Ovary (tissue), 9 donors: ENCODE data around the gene FGD5. TPM values are rescaled to one million over a fixed set of nuclear protein-coding genes. Genes with fewer than 3 reads are reported as not detected.

Source experiments
- DNase-seq, 5 donors: peaks; one replicate each; pipeline ENCODE4 v3.0.0-alpha.2; 2019 to 2020
- H3K27ac ChIP-seq, 2 donors: fragments of 200-600 bp; one replicate each; pipeline versions ENCODE4 v1.5.1 to v1.8.0; 2019 to 2022
- H3K27me3 ChIP-seq: fragments of 200-600 bp; one replicate; pipeline ENCODE4 v1.8.0; 2022
- H3K36me3 ChIP-seq: fragments of 200-600 bp; sonication (generic); one replicate; pipeline ENCODE4 v1.5.1; 2019
- H3K4me1 ChIP-seq: one replicate; pipeline ENCODE4 v1.8.1; 2013; ENCODE audit warnings: mild to moderate bottlenecking, moderate library complexity; ENCODE audit not compliant: insufficient read depth
- H3K4me3 ChIP-seq: fragments of 200-600 bp; sonication (generic); one replicate; pipeline ENCODE4 v1.5.1; 2017
- H3K9me3 ChIP-seq, 2 donors: fragments of 200-600 bp in 1 of 2; sonication (generic) in 1 of 2; one replicate each; pipeline versions ENCODE4 v1.5.1 to v1.8.1; 2013 to 2019; ENCODE audit warnings: mild to moderate bottlenecking in 1 of 2, moderate library complexity in 1 of 2
- EP300 ChIP-seq: sonication (generic); formaldehyde crosslinking; IDR thresholded peaks from one replicate; pipeline ENCODE4 v1.6.1; 2017; ENCODE audit warnings: antibody characterized with exemption
- POLR2A ChIP-seq: fragments of 450-650 bp; IDR thresholded peaks from one replicate; pipeline ENCODE4 v1.6.1; 2017; ENCODE audit warnings: antibody characterized with exemption, mild to moderate bottlenecking, moderate library complexity
- WGBS, 3 donors: extraction: QIAGEN DNeasy Blood & Tissue Kit in 1 of 3; methylation state at CpG; one replicate each; pipeline versions ENCODE4 v1.1.5 to v1.1.7; 2013 to 2017; 5-methylcytosine and 5-hydroxymethylcytosine counted together
- intact Hi-C, 4 donors: fragments of 100-400 bp; cut with DNase I; formaldehyde crosslinking; loops; one replicate each; pipeline versions ENCODE4 v1.11.0 to v1.15.1; 2022 to 2023
- polyA plus RNA-seq, 2 donors: library from polyadenylated mRNA; stranded (reverse); fragments of 200-250 nt in 1 of 2; fragments of 350-450 nt in 1 of 2; fragmentation: Illumina TruSeq in 1 of 2; extraction: RNeasy Lipid Tissue Mini Kit (QIAGEN cat#74804) in 1 of 2; gene quantifications; one replicate each; pipeline ENCODE4 v1.2.3, GENCODE V29; 2013 to 2014
- total RNA-seq, 7 donors: library from RNA; depleted of rRNA in 2 of 7; stranded (reverse); fragments of >200 nt in 2 of 7; fragmentation: NEBNext Ultra II Directional in 3 of 7; extraction: Animal tissue kit (Norgen Biotek cat#: 25700) in 3 of 7; gene quantifications; one replicate each; pipeline versions ENCODE4 v1.1.0 to v1.2.4, GENCODE V29; 2016 to 2023
- TF ChIP-seq, protein P1 (sequence below), 3 donors: fragments of 450-650 bp in 2 of 3; fragments of 200-600 bp in 1 of 3; IDR thresholded peaks; one replicate each; pipeline versions ENCODE4 v1.5.1 to v1.8.0; 2016 to 2022; ENCODE audit warnings: antibody characterized with exemption in 3 of 3, mild to moderate bottlenecking in 1 of 3
- donor health status: DM: no; HTN: no; CAD: no; lungs with moderate emphysema.
- donor health status: DM: no; HTN: no; CAD: no.
- donor health status: Bipolar disorder and iron deficiency.
- donor health status: DM: yes; HTN: yes; CAD: no.
- donor health status: DM: no; HTN: no; CAD: no.
- donor health status: DM: yes; HTN: yes; CAD: no.

The FGD5 gene
- total and polyA plus RNA-seq, 9 donors: 5.1 to 38.3 (median 13.0) TPM

- no peak for TF ChIP-seq EP300
- no peak for TF ChIP-seq POLR2A
- TF ChIP-seq, protein P1, sequence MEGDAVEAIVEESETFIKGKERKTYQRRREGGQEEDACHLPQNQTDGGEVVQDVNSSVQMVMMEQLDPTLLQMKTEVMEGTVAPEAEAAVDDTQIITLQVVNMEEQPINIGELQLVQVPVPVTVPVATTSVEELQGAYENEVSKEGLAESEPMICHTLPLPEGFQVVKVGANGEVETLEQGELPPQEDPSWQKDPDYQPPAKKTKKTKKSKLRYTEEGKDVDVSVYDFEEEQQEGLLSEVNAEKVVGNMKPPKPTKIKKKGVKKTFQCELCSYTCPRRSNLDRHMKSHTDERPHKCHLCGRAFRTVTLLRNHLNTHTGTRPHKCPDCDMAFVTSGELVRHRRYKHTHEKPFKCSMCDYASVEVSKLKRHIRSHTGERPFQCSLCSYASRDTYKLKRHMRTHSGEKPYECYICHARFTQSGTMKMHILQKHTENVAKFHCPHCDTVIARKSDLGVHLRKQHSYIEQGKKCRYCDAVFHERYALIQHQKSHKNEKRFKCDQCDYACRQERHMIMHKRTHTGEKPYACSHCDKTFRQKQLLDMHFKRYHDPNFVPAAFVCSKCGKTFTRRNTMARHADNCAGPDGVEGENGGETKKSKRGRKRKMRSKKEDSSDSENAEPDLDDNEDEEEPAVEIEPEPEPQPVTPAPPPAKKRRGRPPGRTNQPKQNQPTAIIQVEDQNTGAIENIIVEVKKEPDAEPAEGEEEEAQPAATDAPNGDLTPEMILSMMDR (IDR thresholded peaks at IDR 0.05): no peak
- H3K27ac ChIP-seq: no peak overlapping the region
- peaks cover 7% of the 10 kb centered on the region for H3K4me1 ChIP-seq
- intact Hi-C loops: no loop called here
- no peaks in the 10 kb centered on the region for H3K9me3 ChIP-seq
- no peaks in the 10 kb centered on the region for H3K36me3 ChIP-seq
- WGBS, 3 donors: 72 to 78% (median 77%) methylated on average over 2 of the region's 2 CpGs
- no peaks in the 10 kb centered on the region for H3K27me3 ChIP-seq
- H3K4me3 ChIP-seq: no peak overlapping the region
- no peak for DNase-seq
Observed at GRCh38 chr3:14824646-14825045, 5.9 kb downstream of the FGD5 start.

GRCh38 chr3:14826069-14826468 lies 7.3 kb downstream of the FGD5 start:
- no peak for DNase-seq
- H3K27ac ChIP-seq: no peak overlapping the region
- intact Hi-C loops: no loop called here
- peaks cover 7% of the 10 kb centered on the region for H3K4me1 ChIP-seq
- no peak for TF ChIP-seq EP300
- TF ChIP-seq POLR2A: no peak
- TF ChIP-seq, protein P1 (IDR thresholded peaks at IDR 0.05): no peak
- H3K36me3 ChIP-seq: no peaks in the 10 kb centered on the region
- 80 to 85% (median 82%) methylated on average over 4 of the region's 4 CpGs for WGBS, 3 donors
- no peak overlapping the region for H3K4me3 ChIP-seq
- no peaks in the 10 kb centered on the region for H3K9me3 ChIP-seq
- H3K27me3 ChIP-seq: no peaks in the 10 kb centered on the region

DNA sequence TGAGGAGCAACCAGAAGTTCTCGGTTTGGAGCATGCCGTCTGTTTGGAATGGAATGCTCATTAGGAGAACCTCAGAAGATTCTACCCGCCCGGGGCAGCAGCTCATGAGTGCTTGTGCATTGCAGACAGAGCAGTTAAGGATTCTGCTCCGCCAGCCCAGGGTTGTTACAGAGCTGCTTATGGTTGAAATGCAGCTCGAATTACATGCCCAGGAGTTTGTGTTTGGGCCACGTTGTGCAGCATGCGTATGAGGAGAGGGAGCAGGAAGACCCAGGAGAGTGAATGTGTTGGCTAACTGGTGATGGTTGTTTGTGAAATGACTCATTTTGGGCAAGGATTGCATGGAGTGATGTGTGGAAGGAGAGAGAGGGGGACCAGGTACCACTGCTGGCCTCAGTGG lies 9.0 kb downstream of the FGD5 start:
- no peaks in the 10 kb centered on the region for H3K36me3 ChIP-seq
- no peaks in the 10 kb centered on the region for H3K9me3 ChIP-seq
- no peak overlapping the region for H3K27ac ChIP-seq
- H3K4me1 ChIP-seq: peaks cover 3% of the 10 kb centered on the region
- no peak overlapping the region for H3K4me3 ChIP-seq
- TF ChIP-seq EP300 (no peak), POLR2A (no peak)
- TF ChIP-seq, protein P1 (IDR thresholded peaks at IDR 0.05): no peak
- intact Hi-C loops: no loop called here
- H3K27me3 ChIP-seq: no peaks in the 10 kb centered on the region
- WGBS, 3 donors: 81 to 85% (median 84%) methylated on average over 8 of the region's 8 CpGs
- DNase-seq: no peak

DNA sequence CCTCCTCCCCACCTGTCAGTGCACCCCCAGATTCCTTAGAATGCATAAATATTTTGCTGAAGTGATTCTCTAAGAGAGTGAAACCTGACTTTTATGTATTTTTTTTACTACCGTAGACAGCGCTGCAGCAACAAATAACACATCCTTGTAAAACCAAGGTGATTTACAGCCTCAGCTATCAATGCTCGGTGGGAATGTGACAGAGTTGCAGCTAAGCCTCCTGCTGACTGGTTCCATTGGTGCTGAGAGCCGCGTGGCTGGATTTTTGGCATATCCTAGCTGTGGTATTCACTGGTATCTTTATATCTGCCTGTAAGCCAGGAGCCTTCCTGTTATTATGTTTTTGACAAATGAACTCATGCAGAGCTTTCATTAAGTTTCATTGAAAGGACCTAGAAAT lies 11.0 kb downstream of the FGD5 start:
- no peaks in the 10 kb centered on the region for H3K9me3 ChIP-seq
- WGBS, 3 donors: 65 to 75% (median 66%) methylated on average over 5 of the region's 5 CpGs
- H3K36me3 ChIP-seq: no peaks in the 10 kb centered on the region
- no peak for DNase-seq
- H3K4me1 ChIP-seq: no peaks in the 10 kb centered on the region
- TF ChIP-seq POLR2A: no peak
- no peak overlapping the region for H3K4me3 ChIP-seq
- no peaks in the 10 kb centered on the region for H3K27me3 ChIP-seq
- no peak overlapping the region for H3K27ac ChIP-seq
- intact Hi-C loops: no loop called here

- H3K27ac ChIP-seq: no peak overlapping the region
- H3K36me3 ChIP-seq: no peaks in the 10 kb centered on the region
- WGBS, 3 donors: 85 to 90% (median 85%) methylated on average over 8 of the region's 8 CpGs
- no peak for DNase-seq
- H3K9me3 ChIP-seq: no peaks in the 10 kb centered on the region
- no peaks in the 10 kb centered on the region for H3K27me3 ChIP-seq
- H3K4me3 ChIP-seq: no peak overlapping the region
- intact Hi-C loops: no loop called here
- H3K4me1 ChIP-seq: peaks cover 19% of the 10 kb centered on the region
- TF ChIP-seq POLR2A (no peak), EP300 (no peak)
- TF ChIP-seq, protein P1 (IDR thresholded peaks at IDR 0.05): no peak
Observed at GRCh38 chr3:14831916-14832450, 13.2 kb downstream of the FGD5 start.
